Thoracic aorta (tissue), 2 donors: ENCODE measurements around the gene EBF4. TPM values are rescaled to one million over a fixed set of nuclear protein-coding genes. Genes with fewer than 3 reads are reported as not detected.
"Not testable (repeated sequence)": the region's sequence is repeated elsewhere in the genome, so short reads cannot be mapped to it uniquely, and the experiment has no call there.

Source experiments
- ATAC-seq: fragments of 150-250 bp; one replicate; pipeline ENCODE4 v1.8.0; 2017; ENCODE audit warnings: low read depth; ENCODE audit not compliant: insufficient number of reproducible peaks, low FRiP score
- DNase-seq: peaks from one replicate; pipeline ENCODE4 v3.0.0-alpha.2; 2020; ENCODE audit warnings: low spot score
- H3K27ac ChIP-seq, 2 donors: fragments of 200-600 bp; sonication (generic); 1 replicate in 1 of 2; 2 replicates in 1 of 2; pipeline ENCODE4 v1.5.1; 2016; ENCODE audit warnings: mild to moderate bottlenecking in 2 of 2, moderate library complexity in 2 of 2
- H3K27me3 ChIP-seq: fragments of 200-600 bp; sonication (generic); replicated peaks from 2 replicates; pipeline ENCODE4 v1.6.0; 2016; ENCODE audit warnings: mild to moderate bottlenecking; ENCODE audit not compliant: insufficient read depth
- H3K36me3 ChIP-seq: fragments of 200-600 bp; sonication (generic); one replicate; pipeline ENCODE4 v1.5.1; 2016
- H3K4me1 ChIP-seq, 2 donors: fragments of 200-600 bp; sonication (generic); 1 replicate in 1 of 2; 2 replicates in 1 of 2; pipeline versions ENCODE4 v1.5.1 to v1.6.0; 2016; ENCODE audit warnings: low read depth in 2 of 2, mild to moderate bottlenecking in 1 of 2; ENCODE audit not compliant: control insufficient read depth in 1 of 2
- H3K4me3 ChIP-seq: fragments of 200-600 bp; sonication (generic); 2 replicates; pipeline ENCODE4 v1.5.1; 2016; ENCODE audit warnings: mild to moderate bottlenecking
- H3K9me3 ChIP-seq: fragments of 200-600 bp; sonication (generic); 2 replicates; pipeline ENCODE4 v1.5.1; 2016
- total RNA-seq, 2 donors: library from RNA; depleted of rRNA; stranded (reverse); fragments of >200 nt; gene quantifications; one replicate each; pipeline versions ENCODE4 v1.1.0 to v1.2.3, GENCODE V29; 2016
- TF ChIP-seq, protein P1 (sequence below): fragments of 200-600 bp; sonication (generic); IDR thresholded peaks from one replicate; pipeline ENCODE4 v1.5.1; 2019; ENCODE audit warnings: antibody characterized with exemption

The EBF4 gene
- total RNA-seq, 2 donors from 2014 or later = 14.1 to 16.6 TPM

DNA sequence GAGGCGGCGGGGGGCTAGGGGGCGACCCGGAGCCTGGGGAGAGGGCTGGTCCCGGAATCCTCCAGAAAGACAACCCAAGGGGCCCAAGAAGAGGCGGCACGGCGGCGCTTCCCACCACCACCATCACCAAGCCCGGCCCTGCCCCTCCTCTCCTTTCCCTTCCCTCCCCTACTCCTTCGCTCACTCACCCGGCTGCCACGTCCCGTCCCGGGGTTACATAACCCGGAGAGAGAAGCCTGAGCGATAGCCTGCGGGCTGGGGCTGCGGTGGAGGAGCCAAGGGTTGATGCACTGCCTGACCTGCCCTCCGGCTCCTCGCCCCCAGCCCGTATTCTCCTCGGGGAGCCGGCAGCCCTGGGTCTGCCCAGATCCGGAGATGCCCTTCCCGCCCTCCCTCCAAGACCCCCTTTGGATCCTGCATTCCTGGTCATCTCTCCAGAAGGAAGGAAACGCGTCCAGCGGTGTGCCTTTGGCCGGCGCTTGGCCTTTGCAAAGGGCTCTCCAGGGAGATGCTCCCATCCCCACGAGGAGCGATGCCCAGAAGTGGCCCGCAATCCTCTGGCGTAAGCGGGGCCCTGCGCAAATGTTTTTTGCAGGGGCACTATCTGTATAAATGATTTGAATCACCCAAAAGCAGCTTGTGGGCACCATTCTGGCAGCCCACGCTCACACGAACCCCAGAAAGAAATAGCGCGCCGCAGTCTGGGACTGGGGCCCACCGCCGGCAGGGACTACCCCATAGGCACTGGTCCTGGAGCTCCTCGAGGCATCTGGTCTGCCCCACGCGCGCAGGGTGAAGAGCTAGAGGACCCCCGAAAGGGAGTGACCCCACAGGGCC lies 112.5 kb downstream of the EBF4 start:
- no peak for DNase-seq
- Histone ChIP-seq H3K9me3 (no peaks in the 10 kb centered on the region), H3K36me3 (no peaks in the 10 kb centered on the region), H3K27me3 (peaks cover 7% of the 10 kb centered on the region), H3K4me1 (peaks cover 0 to 10% of the 10 kb centered on the region in 2 donors), H3K4me3 (no peak overlapping the region), H3K27ac (no peak overlapping the region)
- TF ChIP-seq, protein P1, sequence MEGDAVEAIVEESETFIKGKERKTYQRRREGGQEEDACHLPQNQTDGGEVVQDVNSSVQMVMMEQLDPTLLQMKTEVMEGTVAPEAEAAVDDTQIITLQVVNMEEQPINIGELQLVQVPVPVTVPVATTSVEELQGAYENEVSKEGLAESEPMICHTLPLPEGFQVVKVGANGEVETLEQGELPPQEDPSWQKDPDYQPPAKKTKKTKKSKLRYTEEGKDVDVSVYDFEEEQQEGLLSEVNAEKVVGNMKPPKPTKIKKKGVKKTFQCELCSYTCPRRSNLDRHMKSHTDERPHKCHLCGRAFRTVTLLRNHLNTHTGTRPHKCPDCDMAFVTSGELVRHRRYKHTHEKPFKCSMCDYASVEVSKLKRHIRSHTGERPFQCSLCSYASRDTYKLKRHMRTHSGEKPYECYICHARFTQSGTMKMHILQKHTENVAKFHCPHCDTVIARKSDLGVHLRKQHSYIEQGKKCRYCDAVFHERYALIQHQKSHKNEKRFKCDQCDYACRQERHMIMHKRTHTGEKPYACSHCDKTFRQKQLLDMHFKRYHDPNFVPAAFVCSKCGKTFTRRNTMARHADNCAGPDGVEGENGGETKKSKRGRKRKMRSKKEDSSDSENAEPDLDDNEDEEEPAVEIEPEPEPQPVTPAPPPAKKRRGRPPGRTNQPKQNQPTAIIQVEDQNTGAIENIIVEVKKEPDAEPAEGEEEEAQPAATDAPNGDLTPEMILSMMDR = no peak
- ATAC-seq = no peak

DNA sequence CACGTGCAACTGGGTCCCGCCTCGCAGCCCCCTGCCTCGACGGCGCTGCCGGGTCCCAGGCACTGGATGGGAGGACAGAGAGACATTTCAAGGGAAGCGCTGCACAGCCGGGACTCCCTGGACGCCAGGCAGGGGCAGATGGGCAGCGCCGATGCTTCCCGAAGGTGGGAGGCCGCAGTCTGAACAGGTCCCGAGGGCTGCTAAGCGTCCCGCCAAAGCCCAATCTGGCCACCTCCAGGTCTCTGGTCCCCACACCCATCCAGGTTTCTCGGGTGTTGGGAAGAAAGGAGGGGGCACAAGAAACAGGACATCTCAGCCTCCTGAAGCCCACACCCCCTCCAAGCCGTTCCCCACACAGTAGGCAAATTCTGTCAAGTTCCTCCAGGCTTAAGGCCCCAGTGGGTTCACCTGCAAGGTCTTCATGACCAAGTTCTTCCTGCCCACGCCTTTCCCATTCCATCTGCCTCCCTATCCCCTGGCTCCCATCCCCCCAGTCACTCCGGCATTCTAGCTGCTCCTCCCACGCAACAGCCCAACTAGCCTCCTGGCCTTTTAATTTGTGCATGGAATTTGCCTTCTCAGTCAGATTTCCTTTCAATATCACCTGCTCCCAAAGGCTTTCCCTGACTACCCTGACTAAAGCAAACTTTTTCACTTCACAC lies 113.2 kb downstream of the EBF4 start:
- H3K27ac ChIP-seq = no peak overlapping the region
- ATAC-seq = no peak

GRCh38 chr20:2806351-2806701 lies 113.7 kb downstream of the EBF4 start:
- Histone ChIP-seq H3K27me3 (peaks cover 7% of the 10 kb centered on the region), H3K4me3 (no peak overlapping the region), H3K9me3 (no peaks in the 10 kb centered on the region), H3K36me3 (no peaks in the 10 kb centered on the region), H3K27ac (no peak overlapping the region), H3K4me1 (peaks cover 0 to 6% of the 10 kb centered on the region in 2 donors)
- DNase-seq (no peak), ATAC-seq (no peak)
- TF ChIP-seq, protein P1 = no peak

More for the DNA sequence above, 113.2 kb downstream of the EBF4 start:
- Histone ChIP-seq H3K4me3 (no peak overlapping the region), H3K36me3 (no peaks in the 10 kb centered on the region), H3K27me3 (peaks cover 7% of the 10 kb centered on the region), H3K9me3 (no peaks in the 10 kb centered on the region), H3K4me1 (peaks cover 0 to 6% of the 10 kb centered on the region in 2 donors)
- no peak for DNase-seq
- TF ChIP-seq, protein P1 = no peak

GRCh38 chr20:2807019-2807418 lies 114.4 kb downstream of the EBF4 start:
- no peaks in the 10 kb centered on the region for H3K9me3 ChIP-seq
- peaks cover 7% of the 10 kb centered on the region for H3K27me3 ChIP-seq
- H3K4me3 ChIP-seq = no peak overlapping the region
- ATAC-seq (no peak), DNase-seq (no peak)
- TF ChIP-seq, protein P1 = no peak
- H3K36me3 ChIP-seq = no peaks in the 10 kb centered on the region
- peaks cover 0 to 6% of the 10 kb centered on the region in 2 donors for H3K4me1 ChIP-seq
- H3K27ac ChIP-seq = no peak overlapping the region

DNA sequence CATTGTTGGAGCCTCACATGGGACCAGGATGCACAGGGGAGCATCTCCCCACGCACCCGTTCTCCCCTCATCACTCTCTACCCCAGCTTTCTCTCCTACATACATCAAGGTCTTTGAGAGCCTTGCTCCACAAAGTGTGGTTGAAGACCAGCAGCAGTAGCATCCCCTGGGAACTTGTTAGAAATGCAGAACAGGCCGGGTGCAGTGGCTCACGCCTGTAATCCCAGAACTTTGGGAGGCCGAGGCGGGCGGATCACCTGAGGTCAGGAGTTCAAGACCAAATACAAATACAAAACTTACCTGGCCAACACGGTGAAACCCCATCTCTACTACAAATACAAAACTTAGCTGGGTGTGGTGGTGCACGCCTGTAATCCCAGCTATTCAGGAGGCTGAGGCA lies 115.3 kb downstream of the EBF4 start:
- not testable (repeated sequence) for H3K4me3 ChIP-seq, H3K4me1 ChIP-seq, H3K27ac ChIP-seq, ATAC-seq, H3K36me3 ChIP-seq, H3K9me3 ChIP-seq, H3K27me3 ChIP-seq, DNase-seq
